K562 treated with DMSO at 1 percent for 4 hours (cell line): ENCODE results near the gene IL18R1. TPM values are rescaled to one million over a fixed set of nuclear protein-coding genes. Genes with fewer than 3 reads are reported as not detected.

Experiments
- total RNA-seq: library from RNA; unstranded; fragments of 300-600 nt; gene quantifications from 2 replicates; pipeline ENCODE4 v1.2.3, GENCODE V29; 2022; ENCODE audit not compliant: insufficient read depth

Gene IL18R1, protein sequence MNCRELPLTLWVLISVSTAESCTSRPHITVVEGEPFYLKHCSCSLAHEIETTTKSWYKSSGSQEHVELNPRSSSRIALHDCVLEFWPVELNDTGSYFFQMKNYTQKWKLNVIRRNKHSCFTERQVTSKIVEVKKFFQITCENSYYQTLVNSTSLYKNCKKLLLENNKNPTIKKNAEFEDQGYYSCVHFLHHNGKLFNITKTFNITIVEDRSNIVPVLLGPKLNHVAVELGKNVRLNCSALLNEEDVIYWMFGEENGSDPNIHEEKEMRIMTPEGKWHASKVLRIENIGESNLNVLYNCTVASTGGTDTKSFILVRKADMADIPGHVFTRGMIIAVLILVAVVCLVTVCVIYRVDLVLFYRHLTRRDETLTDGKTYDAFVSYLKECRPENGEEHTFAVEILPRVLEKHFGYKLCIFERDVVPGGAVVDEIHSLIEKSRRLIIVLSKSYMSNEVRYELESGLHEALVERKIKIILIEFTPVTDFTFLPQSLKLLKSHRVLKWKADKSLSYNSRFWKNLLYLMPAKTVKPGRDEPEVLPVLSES
- 3.9 and 4.1 TPM in 2 replicates for total RNA-seq

DNA sequence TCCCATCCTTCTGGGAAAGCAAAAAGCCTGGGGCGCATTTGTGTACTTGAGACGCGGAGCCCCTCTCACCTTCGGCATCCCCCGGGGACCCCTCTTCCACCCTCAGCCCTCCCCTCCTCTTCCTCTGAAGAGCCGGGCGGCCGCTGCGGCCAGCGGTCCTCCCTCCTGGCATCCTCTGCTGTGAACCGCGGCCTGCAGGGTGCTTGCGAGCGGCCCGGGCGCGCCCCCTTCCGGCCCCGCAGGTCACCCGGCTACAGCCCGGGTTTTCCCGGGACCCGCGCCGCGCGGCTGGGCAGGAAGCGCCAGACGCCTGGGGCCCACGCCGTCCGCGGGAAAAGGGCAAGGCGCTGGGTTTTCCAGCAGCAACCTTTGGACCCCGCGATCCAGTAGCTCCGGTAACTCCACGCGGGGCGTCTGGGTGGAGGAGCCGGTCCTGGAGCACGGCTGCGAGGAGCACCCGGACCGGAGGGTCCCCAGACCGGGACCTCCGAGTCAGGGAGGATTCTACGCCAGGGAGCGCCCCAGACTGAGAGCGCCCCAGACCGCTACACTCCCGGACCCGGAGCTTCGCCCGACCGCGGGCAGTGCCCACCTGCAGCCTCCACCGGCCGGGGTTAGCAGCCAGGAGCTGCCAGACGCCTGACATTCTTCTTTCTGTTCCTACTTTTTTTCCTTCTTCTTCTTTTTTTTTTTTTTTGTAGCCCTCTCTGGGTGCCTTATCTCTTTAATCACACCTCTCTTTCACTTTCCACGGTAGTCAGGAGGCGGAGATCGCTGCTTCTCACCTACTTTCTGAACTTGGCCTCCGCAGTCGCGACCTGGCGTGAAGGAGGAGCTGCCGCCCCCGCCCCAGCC lies at the start of gene IL18R1:
Gene IL18R1 (plus strand): TSS at position 271 of the 855 bp plus-strand sequence. CDS start 6,865 bp downstream, outside the sequence.

DNA sequence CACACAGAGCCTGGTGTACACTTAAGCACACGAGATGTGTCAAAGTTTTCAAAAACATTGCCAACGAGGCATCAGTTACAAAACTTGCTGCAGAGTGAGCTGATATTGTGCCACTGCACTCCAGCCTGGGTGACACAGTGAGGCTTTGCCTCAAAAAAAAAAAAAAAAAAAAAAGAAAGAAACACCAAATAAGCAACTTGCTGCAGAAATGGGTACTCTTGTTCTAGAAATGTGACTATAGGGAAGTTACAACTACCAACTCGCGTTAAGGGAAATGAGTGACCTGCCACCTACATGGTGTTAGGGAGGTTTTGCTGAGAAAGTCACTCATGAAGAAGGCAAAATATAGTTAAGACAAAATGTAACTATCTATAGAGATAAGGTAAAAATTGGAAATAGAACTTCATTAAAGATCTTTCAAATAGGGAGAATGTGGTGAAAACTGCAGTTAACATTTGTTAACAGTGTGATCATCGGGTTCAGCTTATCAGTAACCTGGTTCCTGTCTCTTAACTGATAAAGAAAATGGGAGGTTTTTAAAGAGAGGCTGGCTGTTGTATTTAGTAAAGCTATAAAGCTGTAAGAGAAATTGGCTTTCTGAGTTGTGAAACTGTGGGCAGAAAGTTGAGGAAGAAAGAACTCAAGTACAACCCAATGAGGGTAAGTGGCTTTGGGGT lies 44.5 kb upstream of the IL18R1 start, which contains the start of gene IL1RL1:
Gene IL1RL1 (plus strand): TSS at position 600 of the 677 bp plus-strand sequence. CDS start 26,702 bp downstream, outside the sequence.

DNA sequence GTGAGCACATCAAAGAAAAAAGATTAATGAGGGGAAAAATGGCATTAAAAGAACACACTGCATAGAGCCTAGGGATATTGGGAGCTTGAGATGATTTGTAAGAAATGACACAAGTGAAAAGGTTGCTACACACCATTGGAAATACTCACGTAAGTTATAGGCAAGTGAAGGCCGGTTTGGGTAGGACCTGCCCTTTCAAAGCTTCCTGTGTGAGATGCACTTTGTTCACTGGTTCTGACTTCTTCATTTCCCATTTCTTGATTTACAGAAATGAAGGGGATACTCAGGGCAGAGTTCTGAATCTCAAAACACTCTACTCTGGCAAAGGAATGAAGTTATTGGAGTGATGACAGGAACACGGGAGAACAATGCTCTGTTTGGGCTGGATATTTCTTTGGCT lies 67.3 kb downstream of the IL18R1 start, which contains the start of gene IL18RAP:
Gene IL18RAP (plus strand): TSS at position 251 of the 400 bp plus-strand sequence. CDS start 118 bp downstream, at position 369.

Other genes starting within 250 kb of the IL18R1 start
- gene IL1R1, start 213.1 kb upstream of the IL18R1 start, total RNA-seq: 4.3 and 5.3 TPM in 2 replicates
- gene IL1RL2, start 168.8 kb upstream of the IL18R1 start, total RNA-seq: not detected in 2 replicates
- gene IL1RL1, start 44.2 kb upstream of the IL18R1 start, total RNA-seq: 0.33 and 1.8 TPM in 2 replicates
- gene IL18RAP, start 67.4 kb downstream of the IL18R1 start, total RNA-seq: 8.3 and 13.8 TPM in 2 replicates
- gene SLC9A4, start 117.4 kb downstream of the IL18R1 start, total RNA-seq: not detected in 2 replicates